Testis (tissue), 3 donors: Measurements from ENCODE around the gene MAGOHB. TPM values are rescaled to one million over a fixed set of nuclear protein-coding genes. Genes with fewer than 3 reads are reported as not detected.

Source experiments
- DNase-seq: peaks from one replicate; pipeline ENCODE4 v3.0.0-alpha.2; 2019
- H3K27ac ChIP-seq, 2 donors: fragments of 200-600 bp; sonication (generic); one replicate each; pipeline ENCODE4 v1.5.1; 2019
- H3K27me3 ChIP-seq: fragments of 200-600 bp; sonication (generic); one replicate; pipeline ENCODE4 v1.5.1; 2019
- H3K36me3 ChIP-seq: fragments of 200-600 bp; sonication (generic); one replicate; pipeline ENCODE4 v1.5.1; 2017; ENCODE audit warnings: low read depth; ENCODE audit errors: missing control alignments
- H3K4me1 ChIP-seq: fragments of 200-600 bp; sonication (generic); one replicate; pipeline ENCODE4 v1.5.1; 2019
- H3K4me3 ChIP-seq, 2 donors: fragments of 200-600 bp; sonication (generic); one replicate each; pipeline ENCODE4 v1.5.1; 2017 to 2019
- H3K9me3 ChIP-seq: fragments of 200-600 bp; sonication (generic); one replicate; pipeline ENCODE4 v1.5.1; 2017
- CTCF ChIP-seq, 3 experiments: fragments of 450-650 bp in 2 of 3; fragments of 200-600 bp in 1 of 3; sonication (generic) in 1 of 3; IDR thresholded peaks; one replicate each; pipeline ENCODE4 v1.5.1; 2016 to 2019; ENCODE audit warnings: antibody characterized with exemption in 3 of 3, mild to moderate bottlenecking in 2 of 3, moderate library complexity in 1 of 3
- POLR2A ChIP-seq: fragments of 450-650 bp; IDR thresholded peaks from one replicate; pipeline ENCODE4 v1.6.1; 2017; ENCODE audit warnings: antibody characterized with exemption, mild to moderate bottlenecking, moderate library complexity
- WGBS, 2 donors: methylation state at CpG; one replicate each; pipeline ENCODE4 v1.1.5; 2018; 5-methylcytosine and 5-hydroxymethylcytosine counted together
- intact Hi-C: fragments of 100-400 bp; cut with DNase I; formaldehyde crosslinking; loops from one replicate; pipeline ENCODE4 v1.15.1; 2023; ENCODE audit warnings: low total_unique reads
- polyA plus RNA-seq: library from polyadenylated mRNA; stranded (reverse); fragments of 350-450 nt; fragmentation: Illumina TruSeq; extraction: RNeasy Lipid Tissue Mini Kit (QIAGEN cat#74804); gene quantifications from one replicate; pipeline ENCODE4 v1.2.3, GENCODE V29; 2014; ENCODE audit warnings: low read depth, low replicate concordance; ENCODE audit not compliant: insufficient read depth
- total RNA-seq, 2 donors: library from RNA; depleted of rRNA; stranded (reverse); fragments of >200 nt; gene quantifications; one replicate each; pipeline ENCODE4 v1.2.3, GENCODE V29; 2016

MAGOHB gene
- total and polyA plus RNA-seq, 3 donors from 2014 or later = 16.1 to 20.5 (median 16.7) TPM

GRCh38 chr12:10635306-10635705, 21.9 kb upstream of the MAGOHB start:
- no peak for TF ChIP-seq CTCF (IDR thresholded peaks at IDR 0.05)
- no peaks in the 10 kb centered on the region for H3K9me3 ChIP-seq
- 70 to 74% methylated on average over 2 of the region's 2 CpGs for WGBS, 2 donors
- DNase-seq = no peak
- no peaks in the 10 kb centered on the region for H3K27me3 ChIP-seq
- no peak overlapping the region for H3K4me3 ChIP-seq
- H3K27ac ChIP-seq = no peak overlapping the region
- intact Hi-C loops = no loop called here
- no peaks in the 10 kb centered on the region for H3K36me3 ChIP-seq
- no peaks in the 10 kb centered on the region for H3K4me1 ChIP-seq

GRCh38 chr12:10634427-10634826, 21.0 kb upstream of the MAGOHB start:
- intact Hi-C loops = no loop called here

GRCh38 chr12:10633541-10633940, 20.1 kb upstream of the MAGOHB start:
- Histone ChIP-seq H3K27ac (no peak overlapping the region), H3K4me3 (no peak overlapping the region), H3K36me3 (no peaks in the 10 kb centered on the region), H3K9me3 (no peaks in the 10 kb centered on the region), H3K4me1 (no peaks in the 10 kb centered on the region), H3K27me3 (no peaks in the 10 kb centered on the region)
- intact Hi-C loops = no loop called here
- 84 to 85% methylated on average over 3 of the region's 3 CpGs for WGBS, 2 donors
- DNase-seq = no peak
- TF ChIP-seq CTCF (IDR thresholded peaks at IDR 0.05) (no peak), POLR2A (no peak)

More at GRCh38 chr12:10634427-10634826, 21.0 kb upstream of the MAGOHB start:
- H3K36me3 ChIP-seq = no peaks in the 10 kb centered on the region
- TF ChIP-seq POLR2A = no peak
- TF ChIP-seq CTCF (IDR thresholded peaks at IDR 0.05) = no peak
- no peak overlapping the region for H3K27ac ChIP-seq
- no peaks in the 10 kb centered on the region for H3K4me1 ChIP-seq
- WGBS, 2 donors = 89 to 92% methylated on average over 5 of the region's 5 CpGs
- H3K27me3 ChIP-seq = no peaks in the 10 kb centered on the region
- no peaks in the 10 kb centered on the region for H3K9me3 ChIP-seq
- no peak overlapping the region for H3K4me3 ChIP-seq
- DNase-seq = no peak

- Histone ChIP-seq H3K27ac (no peak overlapping the region), H3K36me3 (no peaks in the 10 kb centered on the region), H3K4me3 (no peak overlapping the region), H3K4me1 (no peaks in the 10 kb centered on the region), H3K27me3 (no peaks in the 10 kb centered on the region), H3K9me3 (no peaks in the 10 kb centered on the region)
- no peak for TF ChIP-seq POLR2A
- TF ChIP-seq CTCF (IDR thresholded peaks at IDR 0.05) = no peak
- intact Hi-C loops = no loop called here
- DNase-seq = no peak
These were observed 18.8 kb upstream of the MAGOHB start for GRCh38 chr12:10632226-10632625.

- Histone ChIP-seq H3K27ac (no peak overlapping the region), H3K36me3 (no peaks in the 10 kb centered on the region), H3K4me3 (no peak overlapping the region), H3K4me1 (no peaks in the 10 kb centered on the region), H3K9me3 (no peaks in the 10 kb centered on the region), H3K27me3 (no peaks in the 10 kb centered on the region)
- intact Hi-C loops = no loop called here
- TF ChIP-seq POLR2A = no peak
- no peak for TF ChIP-seq CTCF (IDR thresholded peaks at IDR 0.05)
- DNase-seq = no peak
- WGBS, 2 donors = 67 to 77% methylated on average over 3 of the region's 3 CpGs
These were observed 11.2 kb upstream of the MAGOHB start for GRCh38 chr12:10624605-10625004.
